Upper lobe of left lung (tissue), 4 donors: ENCODE results near the gene DPEP2.

Source experiments
- CTCF ChIP-seq, 6 experiments: fragments of 450-650 bp in 4 of 6; fragments of 200-600 bp in 2 of 6; sonication (generic) in 2 of 6; IDR thresholded peaks; one replicate each; pipeline ENCODE4 v1.5.1; 2016 to 2019; ENCODE audit warnings: antibody characterized with exemption in 6 of 6
- EP300 ChIP-seq, 4 donors: sonication (generic); formaldehyde crosslinking; IDR thresholded peaks; one replicate each; pipeline ENCODE4 v1.5.1; 2017; ENCODE audit warnings: antibody characterized with exemption in 4 of 4, control low read depth in 2 of 4

GRCh38 chr16:67953641-67954375 is 45.5 kb downstream of the DPEP2 start:
- no peak for TF ChIP-seq CTCF (IDR thresholded peaks at IDR 0.05)
- TF ChIP-seq EP300 (IDR thresholded peaks at IDR 0.05) = no peak
